Keratinocyte (primary cell): ENCODE results near the gene FDXACB1. TPM values are rescaled to one million over a fixed set of nuclear protein-coding genes. Genes with fewer than 3 reads are reported as not detected.

Source experiments
- DNase-seq: peaks from one replicate; pipeline ENCODE4 v3.0.0-alpha.2; 2011; ENCODE audit warnings: low read depth, missing footprints, low spot score
- FAIRE-seq: peaks from 2 replicates; lab custom pipeline; 2011; peaks lifted over from hg19 to GRCh38; lab: Jason Lieb, UNC
- H2AFZ ChIP-seq: 2 replicates; pipeline ENCODE4 v1.6.0; 2012; ENCODE audit warnings: low read length, control low read depth, inconsistent platforms; ENCODE audit not compliant: control insufficient read depth
- H3K27ac ChIP-seq: 2 replicates; pipeline ENCODE4 v1.5.1; 2011; ENCODE audit warnings: low read length; ENCODE audit not compliant: control insufficient read depth, insufficient read depth
- H3K27me3 ChIP-seq: 3 replicates; pipeline ENCODE4 v1.6.0; 2011; ENCODE audit warnings: low read length; ENCODE audit not compliant: control insufficient read depth, insufficient read depth; ENCODE audit errors: extremely low read depth
- H3K36me3 ChIP-seq, 2 experiments: 2 replicates in 1 of 2; 3 replicates in 1 of 2; pipeline ENCODE4 v1.5.1; 2011; ENCODE audit warnings: low read length in 2 of 2, mild to moderate bottlenecking in 1 of 2; ENCODE audit not compliant: control insufficient read depth in 2 of 2, insufficient read depth in 2 of 2; ENCODE audit errors: extremely low read depth in 1 of 2
- H3K4me1 ChIP-seq: 3 replicates; pipeline ENCODE4 v1.5.1; 2011; ENCODE audit warnings: low read length; ENCODE audit not compliant: control insufficient read depth, insufficient read depth; ENCODE audit errors: extremely low read depth
- H3K4me2 ChIP-seq: 3 replicates; pipeline ENCODE4 v1.6.0; 2011; ENCODE audit warnings: low read depth, low read length; ENCODE audit not compliant: control insufficient read depth, insufficient read depth; ENCODE audit errors: extremely low read depth
- H3K4me3 ChIP-seq, 3 experiments: fragments of 200-600 bp in 1 of 3; sonication (generic) in 1 of 3; 2 replicates in 2 of 3; 3 replicates in 1 of 3; pipeline ENCODE4 v1.5.1; 2011 to 2016; ENCODE audit warnings: low read length in 3 of 3, mild to moderate bottlenecking in 3 of 3, control low read depth in 2 of 3, inconsistent platforms in 1 of 3, low read depth in 1 of 3, mixed read lengths in 1 of 3, mixed run types in 1 of 3, moderate library complexity in 1 of 3; ENCODE audit not compliant: control insufficient read depth in 2 of 3, insufficient read depth in 2 of 3; ENCODE audit errors: extremely low read depth in 1 of 3
- H3K79me2 ChIP-seq: 2 replicates; pipeline ENCODE4 v1.6.0; 2012; ENCODE audit warnings: low read length; ENCODE audit not compliant: control insufficient read depth, insufficient read depth
- H3K9ac ChIP-seq: 3 replicates; pipeline ENCODE4 v1.6.0; 2011; ENCODE audit warnings: low read length; ENCODE audit not compliant: control insufficient read depth, insufficient read depth; ENCODE audit errors: extremely low read depth
- H3K9me1 ChIP-seq: 3 replicates; pipeline ENCODE4 v1.6.0; 2011; ENCODE audit warnings: low read length; ENCODE audit not compliant: control insufficient read depth, insufficient read depth; ENCODE audit errors: extremely low read depth
- H3K9me3 ChIP-seq: 2 replicates; pipeline ENCODE4 v1.5.1; 2012; ENCODE audit warnings: low read depth, low read length; ENCODE audit not compliant: control insufficient read depth
- H4K20me1 ChIP-seq: 3 replicates; pipeline ENCODE4 v1.6.0; 2011; ENCODE audit warnings: low read length; ENCODE audit not compliant: control insufficient read depth, insufficient read depth; ENCODE audit errors: extremely low read depth
- CTCF ChIP-seq, 3 experiments: IDR thresholded peaks in 1 of 3; conservative IDR thresholded peaks in 1 of 3; optimal IDR thresholded peaks in 1 of 3; 2 replicates in 2 of 3; 3 replicates in 1 of 3; pipeline versions ENCODE3 to v1.5.1; 2011; ENCODE audit warnings: low read length in 3 of 3, mild to moderate bottlenecking in 3 of 3, moderate library complexity in 2 of 3, control low read depth in 1 of 3, inconsistent platforms in 1 of 3; ENCODE audit not compliant: insufficient read depth in 2 of 3; ENCODE audit errors: extremely low read depth in 1 of 3
- EZH2 ChIP-seq: IDR thresholded peaks from one replicate; pipeline ENCODE4 v1.6.1; 2012; ENCODE audit warnings: inconsistent platforms, mild to moderate bottlenecking, low read length, moderate library complexity
- dilution Hi-C: fragments of 300-500 bp; cut with MboI; formaldehyde crosslinking; loops from one replicate; pipeline ENCODE4 v1.7.0; 2020; ENCODE audit warnings: low sequenced_read_pairs; ENCODE audit not compliant: extremely low pct_ligation_motif_present
- polyA plus RNA-seq, 5 experiments: library from polyadenylated mRNA; depleted of rRNA in 3 of 5; stranded (reverse) in 3 of 5; stranded (forward) in 1 of 5; unstranded in 1 of 5; fragments of >200 nt; gene quantifications; 1 replicate in 1 of 5; 2 replicates in 3 of 5; 3 replicates in 1 of 5; pipeline versions ENCODE4 v1.2.1 to v1.2.3, GENCODE V29; 2011 to 2012; ENCODE audit warnings: missing spikeins in 2 of 5, low read depth in 1 of 5, low replicate concordance in 1 of 5

The FDXACB1 gene
- polyA plus RNA-seq, 1 donor (not counting 4 experiments of a cell fraction or from before 2014, with no cell fraction given), result 2.9 TPM

GRCh38 chr11:111917788-111918187 is 38.8 kb upstream of the FDXACB1 start:
- Histone ChIP-seq H3K9ac (no peak overlapping the region), H3K27me3 (peaks cover 3% of the 10 kb centered on the region), H3K9me3 (no peaks in the 10 kb centered on the region), H3K4me1 (peaks cover 9% of the 10 kb centered on the region), H2AFZ (no peak overlapping the region), H3K27ac (no peak overlapping the region), H3K79me2 (no peaks in the 10 kb centered on the region), H3K9me1 (no peaks in the 10 kb centered on the region), H3K36me3 (no peaks in the 10 kb centered on the region), H4K20me1 (no peaks in the 10 kb centered on the region), H3K4me2 (no peak overlapping the region), H3K4me3 (no peak overlapping the region)
- dilution Hi-C loops, result no loop called here
- DNase-seq, result no peak
- TF ChIP-seq EZH2 (no peak), CTCF (optimal IDR thresholded peaks at IDR 0.05 in 1 of 3, IDR thresholded peaks at IDR 0.05 in 1 of 3, conservative IDR thresholded peaks at IDR 0.05 in 1 of 3; ENCODE audit: extremely low read depth in 1 of 3, insufficient read depth in 2 of 3, low read length in 3 of 3) (no peak)
- no peak for FAIRE-seq

- Histone ChIP-seq H3K9me1 (no peaks in the 10 kb centered on the region), H3K4me3 (no peak overlapping the region), H3K27ac (no peak overlapping the region), H3K4me1 (peaks cover 11% of the 10 kb centered on the region), H3K36me3 (no peaks in the 10 kb centered on the region), H3K9me3 (no peaks in the 10 kb centered on the region), H3K9ac (no peak overlapping the region), H3K79me2 (no peaks in the 10 kb centered on the region), H3K27me3 (peaks cover 3% of the 10 kb centered on the region), H3K4me2 (no peak overlapping the region), H4K20me1 (no peaks in the 10 kb centered on the region), H2AFZ (no peak overlapping the region)
- no peak for FAIRE-seq
- no peak for TF ChIP-seq CTCF (optimal IDR thresholded peaks at IDR 0.05 in 1 of 3, IDR thresholded peaks at IDR 0.05 in 1 of 3, conservative IDR thresholded peaks at IDR 0.05 in 1 of 3; ENCODE audit: extremely low read depth in 1 of 3, insufficient read depth in 2 of 3, low read length in 3 of 3)
- TF ChIP-seq EZH2, result no peak
- dilution Hi-C loops, result no loop called here
- no peak for DNase-seq
Measured at GRCh38 chr11:111917312-111917711, 38.3 kb upstream of the FDXACB1 start.
